ENCODE results near the gene PAQR4.

Gene PAQR4

GRCh38 chr16:2981177-2981898, 12.2 kb downstream of the PAQR4 start:
- CTCF ChIA-PET, result interaction anchor here (0.6 to 2.8 kb wide), 5 partner anchors 9 to 54 kb away, joined by 3 to 12 read pairs (median 5); partner anchors contain the start of gene PAQR4
- POLR2A ChIA-PET, result interaction anchor here (0.7 to 2.2 kb wide), 9 partner anchors 8 to 551 kb away, joined by 3 to 25 read pairs (median 5); partner anchors contain the start of genes FLYWCH1, FLYWCH2, KREMEN2 and PAQR4
- no peak for TF ChIP-seq ZSCAN5A (tag by site-specific recombination; IDR thresholded peaks at IDR 0.05)
- TF ChIP-seq ZNF211 (tag by site-specific recombination; IDR thresholded peaks at IDR 0.05; ENCODE audit: low read depth), result no peak
- no peak for TF ChIP-seq MEIS1 (CRISPR knock-in tag; IDR thresholded peaks at IDR 0.05; ENCODE audit: borderline replicate concordance)
- no peak for TF ChIP-seq ZNF10 (tag by site-specific recombination; IDR thresholded peaks at IDR 0.05)
- no peak for TF ChIP-seq ZBTB1 (tag by site-specific recombination; IDR thresholded peaks at IDR 0.05)
- TF ChIP-seq ZNF660 (tag by site-specific recombination; IDR thresholded peaks at IDR 0.05), result no peak
- TF ChIP-seq ZXDB (tag by site-specific recombination; IDR thresholded peaks at IDR 0.05), result no peak
- no peak for TF ChIP-seq ZBTB20 (tag by site-specific recombination; IDR thresholded peaks at IDR 0.05)
- no peak for TF ChIP-seq HOXD13 (CRISPR knock-in tag; IDR thresholded peaks at IDR 0.05; ENCODE audit: borderline replicate concordance)
- H3K4me3 ChIP-seq (ENCODE audit: low read depth, low read length), result no peak overlapping the region
- no peaks in the 10 kb centered on the region for H3K9me3 ChIP-seq (ENCODE audit: control insufficient read depth, insufficient read depth, low read depth, low read length)
- H3K27ac ChIP-seq (ENCODE audit: extremely low read depth, low read depth, low read length), result no peak overlapping the region
- no peaks in the 10 kb centered on the region for H3K4me1 ChIP-seq (ENCODE audit: control insufficient read depth, insufficient read depth, low read length)
- H3K36me3 ChIP-seq (ENCODE audit: control insufficient read depth in 2 of 2, insufficient read depth in 1 of 2, low read length in 2 of 2), result peaks cover 3 to 21% of the 10 kb centered on the region in 2 experiments; a peak in 2 of 3 replicates

GRCh38 chr16:2981899-2982250, 12.7 kb downstream of the PAQR4 start:
- Histone ChIP-seq H3K4me3 (ENCODE audit: low read depth, low read length) (no peak overlapping the region), H3K9me3 (ENCODE audit: control insufficient read depth, insufficient read depth, low read depth, low read length) (no peaks in the 10 kb centered on the region), H3K36me3 (ENCODE audit: control insufficient read depth in 2 of 2, insufficient read depth in 1 of 2, low read length in 2 of 2) (peaks cover 3 to 15% of the 10 kb centered on the region in 2 experiments; a peak in 2 of 3 replicates), H3K4me1 (ENCODE audit: control insufficient read depth, insufficient read depth, low read length) (no peaks in the 10 kb centered on the region), H3K27ac (ENCODE audit: extremely low read depth, low read depth, low read length) (no peak overlapping the region)
- CTCF ChIA-PET, result interaction anchor here (1.4 to 2.8 kb wide), 4 partner anchors 10 to 55 kb away, joined by 4 to 12 read pairs (median 5); partner anchors contain the start of gene PAQR4
- POLR2A ChIA-PET, result interaction anchor here (0.7 to 2.2 kb wide), 8 partner anchors 9 to 552 kb away, joined by 3 to 25 read pairs (median 4); partner anchors contain the start of genes HCFC1R1, KREMEN2, THOC6 and TNFRSF12A
- TF ChIP-seq GLIS1 (tag by site-specific recombination; IDR thresholded peaks at IDR 0.05) (peak; percentile 73), PATZ1 (tag by site-specific recombination; IDR thresholded peaks at IDR 0.05) (peak; percentile 24; the same call in 1 of the 2 replicates), EGR2 (tag by site-specific recombination; IDR thresholded peaks at IDR 0.05; ENCODE audit: low read depth) (peak; percentile 83), ZNF600 (tag by site-specific recombination; IDR thresholded peaks at IDR 0.05) (peak; percentile 82), ZIC2 (tag by site-specific recombination; IDR thresholded peaks at IDR 0.05) (peak; percentile 43; the same call in 1 of the 2 replicates), ZNF707 (tag by site-specific recombination; IDR thresholded peaks at IDR 0.05) (no peak), ZNF23 (tag by site-specific recombination; IDR thresholded peaks at IDR 0.05; ENCODE audit: borderline replicate concordance) (no peak), ZNF394 (tag by site-specific recombination; IDR thresholded peaks at IDR 0.05; ENCODE audit: borderline replicate concordance) (peak; percentile 28; the same call in 1 of the 2 replicates), ZFHX2 (tag by site-specific recombination; conservative IDR thresholded peaks at IDR 0.05) (peak; percentile 92), SCRT2 (tag by site-specific recombination; IDR thresholded peaks at IDR 0.05) (peak; percentile 53)

All from HEK293 (cell line).